ENCODE data around the gene ST8SIA2.

ST8SIA2 gene

DNA sequence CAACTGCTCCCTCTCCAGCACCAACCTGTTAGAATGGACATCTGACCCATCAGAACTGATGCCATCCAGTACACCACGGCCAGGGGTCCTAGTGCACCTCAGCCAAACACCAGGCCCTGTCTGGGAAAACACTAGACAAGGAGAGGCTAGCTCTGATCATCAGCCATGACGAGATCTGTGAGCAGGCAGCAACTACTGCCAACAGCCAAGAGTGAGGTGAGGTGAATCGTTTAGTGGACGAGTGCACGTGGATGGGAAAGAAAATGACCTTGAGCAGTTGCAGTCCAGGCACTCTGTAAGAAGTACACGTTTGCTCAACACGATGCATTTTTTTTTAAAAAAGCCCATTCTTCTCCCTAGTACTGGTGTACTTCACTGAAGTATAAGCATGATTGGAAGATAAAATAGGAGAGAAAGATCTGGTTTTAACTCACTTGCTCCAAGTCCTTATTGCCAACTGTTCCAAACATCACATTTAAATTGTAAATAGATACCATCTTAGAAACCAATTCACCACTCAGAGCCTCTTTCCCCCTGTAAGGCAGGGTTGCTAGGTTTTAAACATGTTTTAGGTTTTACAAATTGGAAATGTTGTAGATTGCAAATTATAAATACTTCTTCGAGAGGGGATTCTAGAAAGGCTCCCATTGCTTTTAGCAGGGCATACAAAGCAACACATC is 5.7 kb downstream of the ST8SIA2 start:
- no peak for DNase-seq

DNA sequence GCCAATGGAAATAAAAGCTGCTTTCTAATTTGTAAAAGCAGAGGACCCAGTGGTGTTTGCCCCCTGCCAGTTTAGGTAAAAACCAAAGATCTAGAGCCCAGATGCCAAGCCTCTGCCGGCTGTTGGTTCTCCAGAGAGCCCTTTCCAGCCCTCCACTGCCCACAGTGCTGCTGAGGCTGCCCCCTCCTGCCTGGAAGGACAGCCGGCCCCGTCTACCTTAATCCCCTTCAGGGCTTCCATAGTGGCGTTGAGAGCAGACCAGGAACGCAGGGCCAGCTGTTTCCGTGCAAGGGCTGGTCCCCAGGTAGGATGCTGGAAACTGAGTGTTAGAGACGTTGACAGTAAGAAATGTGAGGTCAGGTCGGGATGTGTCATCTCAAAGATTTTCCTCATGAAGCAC is 6.9 kb downstream of the ST8SIA2 start:
- no peak for DNase-seq

DNA sequence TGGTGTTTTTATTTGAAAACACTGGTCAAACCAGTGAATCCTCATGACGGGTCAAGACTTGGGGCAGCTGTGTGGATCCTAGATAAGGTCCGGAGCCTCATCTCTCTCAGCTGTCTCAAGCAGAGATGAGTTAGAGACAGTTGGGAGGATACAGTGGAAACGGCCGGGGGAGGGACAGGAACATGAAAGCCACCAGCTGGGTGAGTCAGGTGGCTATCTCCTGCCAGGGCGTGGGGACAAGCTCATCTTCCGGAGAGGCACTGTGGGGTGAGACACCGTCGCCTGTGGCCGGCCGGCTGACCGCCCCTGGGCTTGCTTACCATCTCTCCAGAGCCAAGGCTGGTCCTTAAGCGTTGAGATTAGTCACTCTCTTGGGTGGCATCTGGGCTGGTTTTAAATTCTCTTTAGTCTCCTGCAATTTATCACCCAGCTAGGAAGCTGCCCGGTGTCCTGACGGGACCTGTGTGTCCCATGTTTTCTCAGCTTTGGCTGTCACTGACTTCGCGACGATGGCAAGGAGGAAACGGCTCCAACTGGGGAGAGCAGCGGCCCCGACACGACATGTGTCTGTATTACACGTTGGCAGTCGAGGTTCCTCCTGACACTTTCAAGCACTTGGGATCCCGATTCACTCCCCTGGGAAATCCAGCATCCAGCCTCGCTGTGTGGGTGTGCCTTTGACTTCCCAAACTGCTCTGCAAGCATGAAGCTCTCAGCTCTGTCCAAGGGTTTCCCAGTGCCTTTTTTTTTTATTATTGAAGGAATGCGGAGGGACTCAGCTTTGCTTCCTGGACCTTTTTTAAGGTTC is 7.5 kb downstream of the ST8SIA2 start:
- no peak for DNase-seq

DNA sequence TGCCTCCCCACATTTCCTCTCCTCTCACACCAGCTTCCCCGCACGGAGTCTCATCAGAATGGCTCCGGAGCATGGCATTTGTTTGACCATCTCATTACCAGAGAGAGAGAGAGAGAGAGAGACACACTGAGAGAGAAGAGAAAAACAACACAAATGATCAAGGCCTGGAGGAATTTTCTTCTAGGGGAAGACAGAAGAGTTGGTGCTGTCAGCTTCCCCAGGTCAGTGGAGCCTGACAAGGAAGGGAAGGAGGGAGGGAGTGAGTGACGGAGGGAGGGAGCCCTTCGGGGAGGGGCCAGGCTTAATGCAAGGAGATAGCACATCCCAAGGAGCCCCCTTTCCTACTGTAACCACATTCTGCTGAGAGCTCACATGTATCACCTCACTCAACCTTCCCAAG is 9.1 kb downstream of the ST8SIA2 start:
- DNase-seq: no peak

DNA sequence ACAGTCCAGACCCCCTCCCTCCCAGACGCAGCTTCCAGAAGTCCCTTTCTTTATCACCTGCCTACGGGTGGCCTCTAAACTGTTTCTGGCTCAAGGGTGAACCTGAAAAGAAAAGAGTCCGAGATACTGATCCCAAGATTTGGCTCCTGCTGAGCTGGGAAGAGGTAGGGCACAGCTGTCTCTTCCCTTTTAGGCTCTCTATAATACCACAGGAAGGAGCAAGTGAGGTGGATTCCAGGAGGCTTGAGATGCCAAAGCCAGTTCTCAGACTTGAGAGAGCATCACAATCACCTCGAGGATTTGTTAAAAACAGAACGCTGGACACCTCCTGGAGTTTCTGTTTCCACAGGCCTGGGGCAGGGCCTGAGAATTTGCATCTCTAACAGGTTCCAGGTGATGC is 12.3 kb downstream of the ST8SIA2 start:
- DNase-seq: no peak

DNA sequence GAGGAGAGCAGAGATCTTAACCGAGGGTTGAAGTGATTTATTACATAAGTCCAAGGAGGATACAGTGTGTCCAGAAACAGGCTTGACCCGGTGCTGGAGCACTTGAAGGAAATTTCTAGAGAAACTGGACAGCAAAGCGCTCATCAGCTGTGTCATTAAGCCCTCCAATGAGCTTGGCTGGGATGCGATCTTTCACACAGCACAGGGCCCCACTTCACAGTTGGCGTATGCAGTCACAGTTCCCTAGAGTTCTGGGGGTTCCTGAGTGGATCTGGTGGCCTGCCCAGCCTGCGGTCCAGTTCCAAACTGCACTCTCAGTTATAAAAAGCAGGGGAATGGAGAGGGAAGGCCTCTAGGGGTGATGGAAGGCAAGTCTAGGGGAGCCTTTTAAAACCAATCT is 13.6 kb downstream of the ST8SIA2 start:
- peak; percentile 57 for DNase-seq

DNA sequence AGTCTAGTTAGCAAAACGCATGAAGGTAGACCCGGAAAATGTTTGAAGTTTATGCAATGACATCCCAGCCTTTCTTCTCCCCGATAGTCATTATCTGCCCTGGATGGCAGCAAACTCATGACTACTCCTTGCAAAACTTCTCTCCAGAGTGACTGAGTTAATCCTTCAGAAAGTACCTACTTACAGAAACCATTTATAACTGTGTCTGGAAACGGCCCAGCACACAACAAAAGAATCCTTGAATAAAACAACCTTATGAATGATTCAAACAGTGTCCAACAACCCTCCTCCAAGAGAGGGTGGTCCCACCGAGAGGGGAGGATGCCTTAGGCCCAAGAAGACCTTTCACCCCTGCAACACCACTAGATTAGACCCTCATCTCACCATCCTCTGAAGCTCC is 14.2 kb downstream of the ST8SIA2 start:
- DNase-seq: no peak

DNA sequence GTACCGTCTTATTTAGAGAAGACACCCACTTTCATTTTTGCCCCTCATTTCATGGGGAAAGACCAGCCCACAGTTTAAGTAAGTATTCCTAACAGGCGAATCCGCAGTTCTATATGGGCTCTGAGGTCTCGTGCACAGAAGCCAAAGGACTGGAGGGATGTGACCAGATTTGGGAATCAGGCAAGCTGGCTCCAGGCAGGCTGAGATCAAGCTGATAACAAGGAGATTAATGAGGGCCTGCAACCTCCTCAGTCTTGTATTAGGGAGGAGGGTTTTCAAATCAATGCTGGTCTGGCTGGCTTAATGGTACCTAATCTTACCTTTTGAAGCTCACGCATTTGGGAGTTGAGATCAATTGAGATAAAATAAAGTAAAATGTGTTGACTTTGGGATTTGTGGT is 15.3 kb downstream of the ST8SIA2 start:
- DNase-seq: no peak

DNA sequence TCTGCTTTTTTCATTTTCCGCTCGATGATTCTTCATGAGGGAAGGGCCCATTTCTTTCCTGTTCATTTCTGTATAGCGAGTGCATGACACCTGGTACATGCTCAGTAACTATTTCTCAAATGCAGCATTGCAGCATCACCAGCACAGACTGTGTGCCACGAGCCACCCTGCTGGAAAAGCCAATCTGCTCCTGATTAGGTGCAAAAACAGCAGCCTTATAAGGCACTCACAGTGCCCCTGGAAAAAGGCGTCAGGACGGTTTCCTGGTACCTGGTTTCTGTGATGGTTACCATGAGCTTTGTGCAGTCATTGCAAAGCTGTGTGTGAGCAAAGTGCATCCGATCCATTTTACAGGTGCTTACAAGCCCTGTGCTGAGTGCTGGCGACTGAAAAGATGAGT is 15.8 kb downstream of the ST8SIA2 start:
- DNase-seq: no peak

DNA sequence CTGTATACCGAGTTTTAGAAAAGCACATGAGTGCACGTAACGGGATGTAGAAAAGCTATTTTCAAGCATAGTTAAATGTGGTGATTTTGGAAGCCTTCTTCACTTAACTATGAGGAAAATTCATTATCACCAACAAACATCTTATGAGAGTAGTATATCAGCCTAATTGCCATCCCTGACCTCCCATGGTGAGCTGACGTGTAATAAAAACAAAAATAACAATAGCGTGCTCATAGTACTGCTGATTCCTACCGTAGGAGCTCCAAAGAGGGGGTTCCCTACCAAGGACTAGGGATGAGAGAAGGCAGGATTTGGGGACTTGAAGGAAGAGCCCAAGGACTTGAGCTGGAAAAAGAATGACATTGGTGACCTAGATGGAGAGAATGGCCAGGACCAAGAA is 16.9 kb downstream of the ST8SIA2 start:
- DNase-seq: no peak

DNA sequence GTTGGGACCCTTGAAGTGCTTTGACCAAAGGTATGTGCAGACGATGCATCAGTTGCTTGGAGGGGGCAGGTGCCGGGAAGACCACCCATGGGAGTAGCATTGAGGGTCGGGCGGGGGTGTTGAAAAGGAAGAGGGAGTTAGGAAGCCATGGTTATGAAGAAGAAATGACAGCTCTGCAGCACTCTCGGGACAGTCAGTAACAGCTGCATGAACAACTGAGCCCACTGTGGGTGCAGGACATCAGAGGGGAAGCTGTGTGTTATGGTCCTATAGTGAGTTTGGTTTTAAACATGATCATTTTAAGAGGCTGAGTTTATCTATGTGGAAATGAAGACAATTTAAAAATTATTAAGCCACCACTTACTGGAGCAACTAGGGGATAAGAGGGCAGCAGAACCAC is 17.6 kb downstream of the ST8SIA2 start:
- no peak for DNase-seq

DNA sequence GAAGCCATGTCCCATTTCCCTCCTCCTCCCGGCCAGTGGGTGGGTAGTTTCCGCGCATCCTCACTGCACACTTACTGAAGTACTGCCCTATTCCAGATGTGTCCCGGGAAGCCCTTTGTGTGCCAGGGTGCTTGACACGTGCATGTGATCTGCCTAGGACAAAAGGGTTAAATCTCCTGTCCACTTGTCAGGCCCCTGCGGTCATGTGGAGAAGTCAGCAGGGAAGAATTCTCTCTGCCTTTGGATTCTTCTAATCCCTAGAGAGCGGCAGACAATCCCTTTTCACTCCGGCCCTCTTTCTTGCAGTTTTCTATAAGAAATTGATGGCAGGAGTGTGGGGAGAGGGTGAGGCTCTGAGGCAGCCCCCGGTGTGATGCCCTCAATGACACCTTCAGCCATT is 19.8 kb downstream of the ST8SIA2 start:
- no peak for DNase-seq

DNA sequence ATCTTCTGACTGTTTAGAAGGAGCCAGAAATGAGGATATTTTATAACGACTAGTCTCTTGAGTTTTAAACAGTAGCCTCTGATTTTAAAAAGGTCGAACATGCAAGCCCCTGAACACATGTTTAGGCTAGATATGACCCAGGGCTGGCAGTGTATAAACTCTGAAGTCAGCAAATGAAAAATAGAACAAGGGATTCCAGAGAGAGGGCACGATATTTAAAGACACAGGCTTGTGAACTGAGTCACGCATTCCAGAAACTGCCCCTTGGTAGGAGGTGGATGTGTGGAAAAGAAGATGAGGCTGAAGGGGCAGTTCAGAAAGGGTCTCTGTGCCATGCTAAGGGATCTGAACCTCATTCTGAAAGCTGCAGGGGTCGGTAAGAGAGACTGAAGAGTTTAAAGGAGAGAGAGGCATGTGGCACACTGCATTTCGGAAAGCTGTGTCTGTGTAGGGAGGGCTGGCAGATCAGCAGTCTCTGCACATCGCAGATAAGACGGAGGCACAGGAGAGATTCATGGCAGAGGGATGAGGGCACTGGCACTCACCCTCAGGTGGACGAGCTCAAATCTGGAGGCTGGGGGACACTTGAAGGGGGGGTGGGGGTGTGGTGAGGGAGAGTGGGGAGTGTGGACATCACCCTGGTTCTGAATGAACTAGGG is 22.1 kb downstream of the ST8SIA2 start:
- DNase-seq: no peak

DNA sequence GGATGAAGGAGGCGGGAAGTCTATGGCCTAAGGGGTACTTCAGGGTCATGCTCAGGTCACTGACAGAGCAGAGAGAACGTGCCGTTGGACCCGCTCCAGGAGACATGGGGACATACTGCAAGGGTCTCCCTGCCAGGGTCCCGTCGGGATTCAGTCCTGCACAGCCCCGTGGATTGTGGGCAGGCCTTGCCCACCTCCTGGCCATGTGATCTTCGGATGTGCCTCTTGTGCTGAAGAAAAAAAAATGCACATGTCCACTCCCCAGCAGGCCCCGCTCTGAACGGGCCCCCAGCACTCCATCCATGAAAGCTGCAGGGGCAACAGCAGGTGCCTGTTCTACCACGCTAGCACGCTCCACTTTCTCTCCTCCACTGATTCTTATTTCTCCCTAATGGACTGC is 22.9 kb downstream of the ST8SIA2 start:
- DNase-seq: no peak

DNA sequence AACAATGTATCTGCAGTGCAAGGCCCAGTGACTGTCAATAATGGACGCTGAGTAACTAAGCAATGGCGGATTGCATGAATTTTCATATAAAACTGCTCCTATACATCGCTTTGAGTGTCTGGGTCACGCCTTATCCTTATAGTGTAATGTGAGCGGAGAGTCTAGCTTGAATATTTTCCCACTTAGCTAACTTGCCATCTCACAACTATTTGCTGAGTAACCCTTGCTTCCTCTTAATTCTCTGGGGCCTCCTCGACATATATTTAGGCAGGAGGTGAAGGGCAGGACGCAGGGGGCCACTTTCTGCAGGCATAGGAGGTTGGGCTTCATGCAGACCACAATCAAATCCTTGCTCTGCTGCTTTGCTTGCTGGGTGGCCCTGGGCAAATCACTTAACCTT is 24.0 kb downstream of the ST8SIA2 start:
- no peak for DNase-seq

DNA sequence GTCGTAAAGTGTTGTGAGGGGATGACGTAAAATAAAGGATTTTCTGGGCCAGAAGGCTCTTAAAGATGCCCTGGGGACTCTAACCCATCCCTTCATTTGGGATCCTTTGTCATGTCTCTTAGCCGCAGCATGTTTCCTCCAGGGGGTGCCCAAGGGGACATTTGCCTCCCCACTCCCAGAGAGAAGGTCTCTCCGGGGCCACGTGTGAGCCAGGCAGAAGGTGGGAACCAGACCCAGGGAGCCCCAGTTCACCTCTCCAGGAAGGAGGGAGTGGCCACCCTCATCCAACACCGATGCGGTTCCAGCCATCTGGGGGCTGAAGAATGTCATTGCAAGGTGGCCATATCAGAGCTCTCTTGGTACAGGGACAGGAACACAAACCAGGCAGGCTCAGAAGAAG is 25.2 kb downstream of the ST8SIA2 start:
- no peak for DNase-seq

DNA sequence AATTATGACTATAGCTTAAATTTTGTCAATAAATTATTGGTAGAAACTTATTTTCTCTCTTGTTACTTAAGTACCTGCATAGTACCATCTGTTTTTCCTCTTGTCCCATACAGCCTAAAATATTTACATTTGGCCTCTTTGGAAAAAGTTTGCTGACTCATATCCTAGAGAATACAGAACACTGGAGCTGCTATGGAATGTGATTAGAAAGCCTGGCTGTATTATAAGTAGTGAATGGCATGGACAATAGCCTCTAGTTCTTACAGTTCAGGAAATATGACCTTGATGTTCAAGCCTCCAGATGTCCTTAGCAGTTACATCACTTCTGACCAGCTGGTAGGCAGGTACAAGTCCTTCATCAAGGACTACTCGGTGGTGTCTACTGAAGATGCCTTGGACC is 28.3 kb downstream of the ST8SIA2 start:
- DNase-seq: no peak

DNA sequence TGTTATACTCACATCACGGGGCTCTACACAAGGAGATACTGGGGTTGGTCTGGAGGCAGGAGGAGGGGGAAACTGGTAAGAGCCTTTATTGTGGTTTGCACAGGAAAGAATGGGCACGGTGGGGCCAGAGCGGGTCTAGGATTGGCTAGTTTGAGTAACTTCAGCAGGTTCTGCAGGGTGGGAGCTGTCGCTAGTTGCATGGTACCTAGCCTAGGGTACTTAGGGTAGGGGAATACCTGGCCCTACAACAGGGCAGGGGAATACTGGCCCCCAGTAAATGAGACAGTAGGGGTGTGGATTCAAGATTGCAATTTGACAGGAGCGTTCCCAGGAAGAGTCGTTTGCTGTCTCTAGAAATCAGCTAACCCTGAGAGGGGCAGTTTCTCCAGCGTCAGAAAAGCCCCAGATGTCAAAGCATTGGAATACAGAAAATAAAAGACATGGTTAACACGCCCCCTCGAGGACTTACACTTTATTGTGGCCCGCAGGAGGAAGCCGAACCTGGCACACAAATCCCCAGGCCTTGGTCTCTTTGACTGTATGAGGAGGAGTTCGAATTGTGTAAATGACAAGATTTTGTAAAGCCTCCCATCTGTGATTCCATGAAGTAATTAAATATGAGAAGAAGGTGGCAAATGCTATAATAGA is 32.0 kb downstream of the ST8SIA2 start:
- DNase-seq: no peak

DNA sequence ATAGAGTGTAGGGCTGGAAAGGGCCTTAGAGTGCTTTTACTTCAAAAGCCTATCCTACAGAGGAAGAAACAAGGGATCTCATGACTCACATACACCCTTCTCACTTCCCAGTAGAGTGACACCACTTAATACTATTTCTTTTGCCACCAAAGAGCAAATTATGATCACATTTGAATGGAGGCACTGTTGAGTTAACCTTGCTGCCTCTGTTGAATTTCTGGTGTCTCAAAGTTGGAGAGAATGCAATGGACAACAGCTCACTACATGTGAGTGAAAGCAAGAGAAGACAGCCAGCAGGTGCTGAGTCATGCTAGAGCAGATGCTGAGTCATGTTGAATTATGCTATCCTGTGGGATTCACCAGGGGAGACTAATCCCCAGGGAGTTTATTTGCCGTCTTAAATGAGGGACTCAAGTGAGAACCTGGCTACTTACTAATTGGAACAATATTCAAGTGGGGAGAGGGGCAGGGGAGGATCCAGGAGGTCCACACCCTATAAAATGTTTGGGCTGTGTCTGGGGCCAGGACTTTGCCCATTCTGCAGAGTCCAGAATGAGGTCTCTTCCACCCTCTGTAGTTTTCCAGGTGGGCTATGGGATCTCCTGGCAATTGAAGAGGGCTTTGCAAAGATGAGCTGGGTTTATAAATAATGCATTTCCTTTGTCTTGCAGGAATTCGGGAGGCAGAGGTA is 35.8 kb downstream of the ST8SIA2 start:
- DNase-seq: no peak

DNA sequence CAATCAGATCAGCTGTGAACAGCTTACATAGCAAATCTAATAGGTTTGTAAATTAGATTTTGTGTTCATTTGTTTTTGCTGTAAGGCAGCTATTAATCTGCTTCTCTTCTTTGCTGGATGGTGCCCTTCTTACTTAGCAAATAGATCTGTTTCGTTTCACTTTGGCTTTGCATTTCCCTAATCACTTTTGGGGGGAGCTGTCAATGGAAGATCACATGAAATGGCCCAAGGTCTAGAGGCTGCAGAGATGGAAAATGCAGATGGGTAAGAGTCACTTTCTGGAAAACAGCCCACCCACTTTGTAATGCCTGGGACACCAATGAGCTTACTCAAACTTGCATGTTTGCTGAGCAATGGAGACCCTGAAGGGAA is 36.4 kb downstream of the ST8SIA2 start:
- no peak for DNase-seq

DNA sequence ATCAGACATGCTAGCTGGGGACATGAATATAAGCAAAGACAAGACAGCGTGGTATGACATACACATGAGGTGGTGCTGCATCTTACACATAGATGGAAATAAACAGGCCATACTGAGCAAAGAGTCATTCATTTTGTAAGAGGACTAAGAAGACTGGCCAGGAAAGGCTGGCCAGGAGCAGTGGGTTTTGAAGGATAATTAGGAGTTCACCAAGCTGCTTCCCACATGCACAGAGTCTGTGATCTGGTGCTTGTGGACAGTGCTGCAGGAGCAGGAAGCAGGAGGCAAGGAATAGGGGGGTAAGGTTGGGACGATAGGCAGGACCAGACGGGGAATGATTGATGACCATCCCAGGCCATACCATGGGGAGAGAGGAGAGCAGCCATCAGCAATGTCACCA is 41.5 kb downstream of the ST8SIA2 start:
- DNase-seq: no peak

DNA sequence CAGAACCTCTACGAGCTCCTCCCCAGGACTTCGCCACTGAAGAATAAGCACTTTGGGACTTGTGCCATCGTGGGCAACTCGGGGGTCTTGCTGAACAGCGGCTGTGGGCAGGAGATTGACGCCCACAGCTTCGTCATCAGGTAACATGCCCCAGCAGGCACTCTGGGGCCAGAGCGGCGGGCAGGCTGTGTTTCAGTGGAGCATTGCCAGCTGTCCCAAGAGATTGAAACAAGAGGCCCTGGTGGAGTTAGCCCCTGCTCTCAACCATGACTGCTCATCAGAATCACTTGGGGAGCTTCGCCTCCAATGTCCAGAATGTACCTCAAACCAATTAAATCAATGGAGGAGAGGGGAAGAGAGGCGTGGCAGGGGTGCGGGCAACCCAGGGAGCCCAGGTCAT is 44.8 kb downstream of the ST8SIA2 start:
- DNase-seq: no peak

DNA sequence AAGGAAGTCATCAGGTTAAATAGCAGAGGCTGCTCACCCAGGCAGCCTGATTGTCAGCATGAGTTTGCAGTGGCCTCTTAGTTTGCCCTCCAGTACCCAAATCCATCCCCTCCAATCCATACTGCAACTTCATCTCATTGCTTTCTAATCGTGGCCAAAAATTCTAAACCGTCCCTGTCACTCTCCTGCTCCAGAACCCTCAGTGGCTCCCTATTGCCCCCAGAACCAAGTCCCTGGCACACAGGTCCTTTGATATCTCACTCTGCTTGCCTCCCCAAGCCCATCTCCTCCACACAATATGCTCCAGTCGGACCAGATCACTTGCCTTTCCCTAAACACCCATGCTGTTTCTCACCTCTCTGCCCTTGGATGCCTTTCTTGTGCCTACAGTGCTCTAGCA is 49.7 kb downstream of the ST8SIA2 start:
- DNase-seq: no peak
